ENCODE results near the gene DCAF5.
A peak's percentile ranks its signal among the peaks of the same experiment; 100 is the strongest.
"Not testable (repeated sequence)": the region's sequence is repeated elsewhere in the genome, so short reads cannot be mapped to it uniquely, and the experiment has no call there.

The DCAF5 gene

DNA sequence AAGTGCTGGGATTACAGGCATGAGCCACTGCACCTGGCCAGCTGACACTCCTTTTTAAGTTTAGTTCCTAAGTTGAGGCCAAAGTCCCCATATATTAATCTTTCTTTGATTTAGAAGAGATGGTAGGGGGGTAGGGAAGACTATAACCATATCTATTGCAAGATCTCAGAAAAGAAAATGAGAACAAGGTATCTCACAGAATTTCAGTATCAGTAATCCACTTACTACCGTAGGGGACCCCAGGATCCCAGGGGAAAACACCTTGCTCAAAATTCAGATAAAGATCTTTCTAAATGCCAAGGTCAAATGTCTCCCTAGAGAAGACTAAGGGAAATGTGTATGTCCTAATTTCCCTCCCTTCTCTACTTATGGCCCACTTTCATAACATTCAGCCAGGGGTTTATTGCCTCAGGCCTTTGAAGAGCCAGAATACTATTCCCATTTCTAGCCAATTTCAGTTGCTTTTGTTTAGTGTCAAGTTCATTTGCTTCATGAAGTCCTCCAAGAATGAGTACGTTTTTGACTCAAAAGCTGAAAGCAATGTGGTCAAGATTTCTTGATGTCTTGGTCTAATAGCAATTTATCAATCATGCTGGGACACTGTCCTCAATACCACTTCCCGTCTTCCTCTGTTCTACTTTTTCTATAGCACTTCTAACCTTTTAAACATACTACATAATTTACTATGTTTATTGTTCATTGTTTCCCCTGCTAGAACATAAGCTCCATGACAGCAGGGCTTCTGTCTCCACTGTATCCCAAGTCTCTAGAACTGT is 86.3 kb downstream of the DCAF5 start:
- no peak overlapping the region for H3K4me3 ChIP-seq (ENCODE audit: low read depth, low read length)
- in situ Hi-C loops (cut with HindIII; ENCODE audit: low sequenced_read_pairs), result no loop called here
- TF ChIP-seq, protein P1, sequence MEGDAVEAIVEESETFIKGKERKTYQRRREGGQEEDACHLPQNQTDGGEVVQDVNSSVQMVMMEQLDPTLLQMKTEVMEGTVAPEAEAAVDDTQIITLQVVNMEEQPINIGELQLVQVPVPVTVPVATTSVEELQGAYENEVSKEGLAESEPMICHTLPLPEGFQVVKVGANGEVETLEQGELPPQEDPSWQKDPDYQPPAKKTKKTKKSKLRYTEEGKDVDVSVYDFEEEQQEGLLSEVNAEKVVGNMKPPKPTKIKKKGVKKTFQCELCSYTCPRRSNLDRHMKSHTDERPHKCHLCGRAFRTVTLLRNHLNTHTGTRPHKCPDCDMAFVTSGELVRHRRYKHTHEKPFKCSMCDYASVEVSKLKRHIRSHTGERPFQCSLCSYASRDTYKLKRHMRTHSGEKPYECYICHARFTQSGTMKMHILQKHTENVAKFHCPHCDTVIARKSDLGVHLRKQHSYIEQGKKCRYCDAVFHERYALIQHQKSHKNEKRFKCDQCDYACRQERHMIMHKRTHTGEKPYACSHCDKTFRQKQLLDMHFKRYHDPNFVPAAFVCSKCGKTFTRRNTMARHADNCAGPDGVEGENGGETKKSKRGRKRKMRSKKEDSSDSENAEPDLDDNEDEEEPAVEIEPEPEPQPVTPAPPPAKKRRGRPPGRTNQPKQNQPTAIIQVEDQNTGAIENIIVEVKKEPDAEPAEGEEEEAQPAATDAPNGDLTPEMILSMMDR (IDR thresholded peaks at IDR 0.05; ENCODE audit: low read depth, low read length), result no peak
- DNase-seq (ENCODE audit: low read depth, low spot score), result no peak

DNA sequence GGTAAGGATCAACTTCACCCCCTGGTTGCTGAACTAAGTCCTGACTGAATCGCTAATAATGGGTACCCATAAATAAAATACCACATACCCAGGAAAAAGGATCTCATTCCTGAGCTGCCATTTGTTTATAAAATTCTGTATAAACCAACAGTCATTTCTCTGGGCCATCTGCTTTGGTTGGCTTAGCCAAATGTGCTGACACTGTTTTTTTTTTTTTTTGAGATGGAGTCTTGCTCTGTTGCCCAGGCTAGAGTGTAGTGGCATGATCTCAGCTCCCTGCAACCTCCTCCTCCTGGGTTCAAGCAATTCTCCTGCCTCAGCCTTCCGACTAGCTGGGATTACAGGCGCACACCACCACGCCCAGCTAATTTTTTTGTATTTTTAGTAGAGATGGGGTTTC is 87.0 kb downstream of the DCAF5 start:
- DNase-seq (ENCODE audit: low read depth, low spot score); in situ Hi-C loops (cut with HindIII; ENCODE audit: low sequenced_read_pairs); H3K4me3 ChIP-seq (ENCODE audit: low read depth, low read length): not testable (repeated sequence)

DNA sequence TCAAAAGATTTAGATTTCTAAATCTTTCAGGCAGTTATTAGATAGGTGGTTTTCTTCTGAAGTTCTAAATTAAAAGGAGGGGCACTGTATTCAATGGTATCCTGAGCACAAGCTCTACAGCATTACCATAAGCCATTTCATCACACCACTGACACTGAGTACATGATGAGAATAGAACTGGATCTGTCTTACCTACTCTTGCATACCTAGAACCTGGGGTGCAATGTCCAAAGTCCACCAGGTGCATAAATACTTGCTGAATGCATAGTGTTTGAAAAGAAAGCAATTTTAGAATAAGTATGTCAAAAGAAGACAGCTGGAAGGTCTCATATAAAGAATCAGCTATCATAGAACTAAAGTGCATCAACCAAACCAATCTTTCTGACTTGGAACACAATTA is 88.3 kb downstream of the DCAF5 start:
- TF ChIP-seq, protein P1 (IDR thresholded peaks at IDR 0.05; ENCODE audit: low read depth, low read length), result no peak
- in situ Hi-C loops (cut with HindIII; ENCODE audit: low sequenced_read_pairs), result no loop called here

DNA sequence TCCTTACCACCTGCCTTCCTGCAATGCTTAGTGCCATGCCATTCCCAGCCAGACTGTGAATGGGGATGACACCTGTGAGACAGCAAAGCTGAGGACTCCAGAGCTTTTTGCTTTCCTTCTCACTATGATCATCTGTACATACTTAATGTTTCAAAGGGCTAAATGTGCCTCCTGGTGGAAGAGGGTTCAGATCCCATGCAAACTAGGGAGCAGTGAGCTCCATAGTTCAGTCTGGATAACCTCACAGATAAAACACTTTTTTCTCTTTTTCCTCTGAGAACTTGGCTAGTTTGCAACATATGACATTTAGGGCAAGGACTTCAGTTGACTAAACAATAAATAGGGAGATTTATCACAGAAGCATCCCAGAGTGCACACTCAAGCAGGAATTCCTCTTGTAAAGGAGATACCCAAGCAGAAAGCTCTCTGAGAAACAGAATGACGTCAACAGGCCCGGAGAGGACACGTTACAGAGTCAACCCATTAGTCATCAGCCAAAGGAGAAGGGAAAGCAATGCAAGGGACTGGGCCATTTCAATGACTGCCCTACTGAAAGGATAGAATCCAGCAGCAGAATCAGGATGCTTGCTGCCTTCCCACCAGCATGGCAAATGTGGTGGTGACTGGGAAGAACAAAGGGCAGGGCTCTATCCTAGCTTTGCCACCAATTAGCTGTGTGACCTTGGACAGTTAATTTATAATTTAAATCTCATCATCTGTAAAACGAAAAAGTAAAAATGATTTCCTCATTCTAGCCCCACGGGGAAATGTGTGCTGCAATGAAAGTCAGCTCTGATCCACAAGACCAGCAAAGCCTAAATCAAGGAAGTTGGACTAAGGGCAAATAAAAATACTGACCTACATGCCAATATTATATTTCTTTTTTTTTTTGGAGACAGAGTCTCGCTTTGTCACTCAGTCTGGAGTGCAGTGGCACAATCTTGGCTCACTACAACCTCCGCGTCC is 93.0 kb downstream of the DCAF5 start:
- DNase-seq (ENCODE audit: low read depth, low spot score), result peak; percentile 96
- H3K4me3 ChIP-seq (ENCODE audit: low read depth, low read length), result no peak overlapping the region
- in situ Hi-C loops (cut with HindIII; ENCODE audit: low sequenced_read_pairs), result no loop called here
- TF ChIP-seq, protein P1 (IDR thresholded peaks at IDR 0.05; ENCODE audit: low read depth, low read length), result peak; percentile 3

More for the DNA sequence above, 88.3 kb downstream of the DCAF5 start:
- DNase-seq (ENCODE audit: low read depth, low spot score), result no peak
- no peak overlapping the region for H3K4me3 ChIP-seq (ENCODE audit: low read depth, low read length)

DNA sequence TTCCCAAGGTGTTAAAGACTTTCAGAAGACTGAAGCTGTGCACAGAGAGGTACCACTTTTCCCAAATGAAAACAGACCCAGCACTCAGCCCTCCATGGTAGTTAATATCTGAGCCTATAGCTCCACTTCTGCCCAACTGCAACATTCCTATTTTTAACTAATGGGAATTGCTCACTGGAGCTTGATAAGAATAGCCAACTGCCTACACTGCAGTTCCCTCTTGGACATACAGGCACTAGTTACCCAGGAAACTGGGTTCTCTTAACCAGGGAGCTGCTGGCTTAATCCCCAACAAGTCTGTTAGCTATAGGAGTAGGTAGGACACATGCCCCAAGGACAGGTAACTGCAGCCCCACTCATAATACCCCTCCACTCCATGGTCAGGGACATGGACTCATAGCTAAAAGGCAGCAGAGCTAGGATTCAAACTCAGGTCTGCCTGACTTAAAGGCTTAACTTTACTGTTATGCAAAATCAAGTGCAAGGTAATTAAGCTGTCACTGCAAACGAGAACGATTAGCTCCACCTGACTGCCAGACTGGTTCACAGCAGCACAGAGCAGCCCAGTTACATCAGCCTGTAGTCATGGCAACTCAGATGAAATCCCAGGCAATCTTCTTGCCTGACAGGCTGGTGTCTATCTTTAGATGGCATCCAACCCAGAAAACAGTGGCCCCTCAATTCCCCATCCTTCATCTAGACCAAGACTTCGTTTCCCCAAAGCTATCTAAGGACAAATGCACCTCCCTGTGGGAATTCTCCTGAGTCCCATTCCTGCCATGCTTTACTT is 96.7 kb downstream of the DCAF5 start:
- in situ Hi-C loops (cut with HindIII; ENCODE audit: low sequenced_read_pairs), result no loop called here
- TF ChIP-seq, protein P1 (IDR thresholded peaks at IDR 0.05; ENCODE audit: low read depth, low read length), result no peak
- H3K4me3 ChIP-seq (ENCODE audit: low read depth, low read length), result no peak overlapping the region
- peak; percentile 46 for DNase-seq (ENCODE audit: low read depth, low spot score)

DNA sequence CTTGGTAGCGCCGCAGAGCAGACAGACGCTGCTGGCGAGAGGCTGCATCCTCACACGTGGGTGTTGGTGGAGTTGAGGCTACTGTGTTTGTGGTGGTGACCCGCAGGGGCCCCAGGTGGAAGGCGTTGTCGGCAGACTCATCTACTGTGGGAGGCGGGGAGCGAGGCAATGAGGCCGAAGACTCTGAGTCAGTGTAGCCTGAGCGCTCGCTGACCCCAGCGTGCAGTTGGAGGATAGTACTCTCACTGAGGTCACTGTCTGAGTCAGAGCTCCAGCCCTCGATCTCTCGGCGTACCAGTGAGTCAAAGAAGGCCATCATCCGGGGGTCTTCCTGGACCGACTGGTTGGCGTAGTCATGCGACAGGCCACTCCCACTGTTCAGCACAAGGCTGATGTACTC is 97.8 kb downstream of the DCAF5 start:
- in situ Hi-C loops (cut with HindIII; ENCODE audit: low sequenced_read_pairs), result no loop called here
- H3K4me3 ChIP-seq (ENCODE audit: low read depth, low read length), result no peak overlapping the region
- DNase-seq (ENCODE audit: low read depth, low spot score), result peak; percentile 97
- TF ChIP-seq, protein P1 (IDR thresholded peaks at IDR 0.05; ENCODE audit: low read depth, low read length), result no peak
